NB4 (cell line): Measurements from ENCODE around the gene AKAP5.

ENCODE experiments used
- DNase-seq: peaks from one replicate; pipeline ENCODE4 v3.0.0; 2010; ENCODE audit warnings: low read depth
- H3K4me3 ChIP-seq: one replicate; pipeline ENCODE4 v1.5.1; 2011; ENCODE audit warnings: mild to moderate bottlenecking, low read depth, low read length, moderate library complexity
- MYC ChIP-seq: IDR thresholded peaks from 2 replicates; pipeline ENCODE4 v1.6.1; 2011; ENCODE audit warnings: low read depth, low read length
- POLR2A ChIP-seq: IDR thresholded peaks from 2 replicates; pipeline ENCODE4 v1.6.1; 2011; ENCODE audit warnings: mild to moderate bottlenecking; ENCODE audit not compliant: insufficient read length; ENCODE audit errors: extremely low read depth
- TF ChIP-seq, protein P1 (sequence below): IDR thresholded peaks from 2 replicates; pipeline ENCODE4 v1.6.1; 2011; ENCODE audit warnings: low read depth, low read length
- TF ChIP-seq, protein P2 (sequence below): IDR thresholded peaks from one replicate; pipeline ENCODE4 v1.5.1; 2012; ENCODE audit warnings: low read depth, low read length

The AKAP5 gene

DNA sequence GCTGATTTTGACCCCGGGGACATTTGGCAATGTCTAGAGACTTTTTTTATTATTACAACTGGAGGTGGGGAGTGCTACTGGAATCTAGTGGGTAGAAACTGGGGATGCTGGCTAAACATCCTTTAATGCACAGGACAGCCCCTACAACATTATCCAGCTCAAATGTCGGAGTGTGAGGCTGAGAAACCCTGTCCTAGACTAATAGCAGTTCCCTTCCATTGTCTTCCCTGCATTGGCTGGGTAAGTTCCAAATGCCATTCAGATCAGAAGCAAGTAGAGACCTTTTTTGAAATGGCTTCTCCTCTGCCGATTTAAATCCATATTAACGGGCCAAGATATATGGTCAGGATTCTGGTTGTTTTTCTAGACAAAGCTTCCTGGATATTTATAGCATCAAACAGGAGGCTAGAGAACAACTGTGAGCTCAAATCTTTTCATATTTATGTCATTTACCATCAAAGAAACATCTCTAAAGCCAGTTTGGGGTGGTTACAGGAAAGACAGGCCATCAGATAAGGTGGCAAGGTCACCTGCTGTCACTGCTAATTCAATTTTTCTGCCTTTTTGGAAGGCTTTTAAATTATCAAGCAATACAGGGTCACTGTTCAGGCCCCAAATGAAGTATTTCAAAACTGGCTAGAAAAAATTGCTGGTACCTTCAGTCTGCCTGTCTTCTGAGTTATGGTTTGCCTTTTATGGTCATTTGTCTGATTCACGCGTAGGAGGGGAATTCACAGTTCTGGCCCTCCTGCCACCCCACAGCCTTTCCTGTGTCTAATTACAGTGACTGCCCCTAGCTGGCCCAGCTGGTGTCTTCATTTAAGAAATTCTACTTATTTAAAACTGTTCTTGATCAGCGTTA, 20.1 kb upstream of the AKAP5 start:
- peak; percentile 73 for DNase-seq
- H3K4me3 ChIP-seq: no peak overlapping the region

DNA sequence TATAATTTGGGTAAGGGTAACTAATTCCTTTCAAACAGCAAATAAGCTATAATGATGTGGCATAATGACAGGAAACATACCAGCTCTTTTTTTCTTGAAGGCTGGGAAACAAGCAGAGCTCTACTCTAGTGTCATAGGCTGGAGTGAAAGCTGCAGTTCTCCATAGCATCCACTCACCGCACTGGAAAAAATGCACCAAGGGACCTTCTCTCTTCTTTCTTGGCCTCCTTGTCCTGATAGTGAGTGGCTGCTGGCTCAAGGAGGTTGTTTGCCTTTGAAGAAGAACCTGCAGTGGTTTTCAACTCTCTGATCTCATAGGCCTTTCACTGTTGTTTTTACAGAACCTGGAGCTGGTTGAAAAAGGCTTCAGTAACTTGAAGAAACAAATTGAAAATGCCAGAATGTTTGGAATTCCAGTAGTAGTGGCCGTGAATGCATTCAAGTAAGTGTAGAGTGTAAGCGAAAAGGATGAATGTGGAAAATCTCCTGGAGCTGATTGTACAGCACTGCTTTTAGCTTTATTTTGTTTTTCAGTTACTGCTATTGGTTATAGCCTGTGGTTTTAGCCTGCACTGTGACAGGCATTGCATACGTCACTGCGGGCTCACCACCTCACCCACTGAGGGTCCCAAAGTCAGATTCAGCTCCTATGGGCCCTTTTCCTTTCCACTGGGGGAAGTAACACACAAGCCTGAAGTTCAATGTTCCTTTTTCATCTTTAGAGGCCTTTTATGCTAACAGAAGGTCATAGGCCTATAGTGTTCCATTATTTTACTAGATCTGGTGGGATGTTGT, 17.2 kb upstream of the AKAP5 start:
- no peak overlapping the region for H3K4me3 ChIP-seq
- no peak for DNase-seq
- TF ChIP-seq MYC (no peak), POLR2A (no peak)
- TF ChIP-seq, protein P1, sequence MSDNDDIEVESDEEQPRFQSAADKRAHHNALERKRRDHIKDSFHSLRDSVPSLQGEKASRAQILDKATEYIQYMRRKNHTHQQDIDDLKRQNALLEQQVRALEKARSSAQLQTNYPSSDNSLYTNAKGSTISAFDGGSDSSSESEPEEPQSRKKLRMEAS: no peak
- TF ChIP-seq, protein P2, sequence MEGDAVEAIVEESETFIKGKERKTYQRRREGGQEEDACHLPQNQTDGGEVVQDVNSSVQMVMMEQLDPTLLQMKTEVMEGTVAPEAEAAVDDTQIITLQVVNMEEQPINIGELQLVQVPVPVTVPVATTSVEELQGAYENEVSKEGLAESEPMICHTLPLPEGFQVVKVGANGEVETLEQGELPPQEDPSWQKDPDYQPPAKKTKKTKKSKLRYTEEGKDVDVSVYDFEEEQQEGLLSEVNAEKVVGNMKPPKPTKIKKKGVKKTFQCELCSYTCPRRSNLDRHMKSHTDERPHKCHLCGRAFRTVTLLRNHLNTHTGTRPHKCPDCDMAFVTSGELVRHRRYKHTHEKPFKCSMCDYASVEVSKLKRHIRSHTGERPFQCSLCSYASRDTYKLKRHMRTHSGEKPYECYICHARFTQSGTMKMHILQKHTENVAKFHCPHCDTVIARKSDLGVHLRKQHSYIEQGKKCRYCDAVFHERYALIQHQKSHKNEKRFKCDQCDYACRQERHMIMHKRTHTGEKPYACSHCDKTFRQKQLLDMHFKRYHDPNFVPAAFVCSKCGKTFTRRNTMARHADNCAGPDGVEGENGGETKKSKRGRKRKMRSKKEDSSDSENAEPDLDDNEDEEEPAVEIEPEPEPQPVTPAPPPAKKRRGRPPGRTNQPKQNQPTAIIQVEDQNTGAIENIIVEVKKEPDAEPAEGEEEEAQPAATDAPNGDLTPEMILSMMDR: no peak

More for the DNA sequence above, 20.1 kb upstream of the AKAP5 start:
- no peak for TF ChIP-seq MYC
- no peak for TF ChIP-seq POLR2A
- TF ChIP-seq, protein P2: no peak
- TF ChIP-seq, protein P1: peak; percentile 27; the same call in 1 of the 2 replicates

DNA sequence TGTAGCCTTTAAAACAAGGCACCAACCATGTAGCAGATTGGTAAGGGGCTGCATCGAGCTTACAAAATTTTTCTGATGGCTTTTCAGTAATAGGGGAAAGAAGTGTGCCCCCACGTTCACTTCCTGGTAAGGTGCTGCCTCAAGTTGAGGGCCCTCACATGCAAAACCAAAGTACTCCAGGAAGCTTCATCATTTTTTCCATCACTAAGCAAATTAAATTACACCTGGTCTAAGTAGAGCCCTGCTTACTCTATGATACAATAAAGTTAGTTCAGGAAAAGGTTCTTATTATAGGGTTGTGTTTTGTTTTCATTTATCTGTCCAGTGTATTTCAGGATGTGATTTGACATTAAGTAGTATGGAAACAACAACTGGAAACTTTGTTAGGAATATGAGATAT, 15.0 kb upstream of the AKAP5 start:
- no peak overlapping the region for H3K4me3 ChIP-seq
- TF ChIP-seq POLR2A: no peak
- no peak for TF ChIP-seq MYC
- TF ChIP-seq, protein P1: no peak
- TF ChIP-seq, protein P2: no peak
- no peak for DNase-seq

DNA sequence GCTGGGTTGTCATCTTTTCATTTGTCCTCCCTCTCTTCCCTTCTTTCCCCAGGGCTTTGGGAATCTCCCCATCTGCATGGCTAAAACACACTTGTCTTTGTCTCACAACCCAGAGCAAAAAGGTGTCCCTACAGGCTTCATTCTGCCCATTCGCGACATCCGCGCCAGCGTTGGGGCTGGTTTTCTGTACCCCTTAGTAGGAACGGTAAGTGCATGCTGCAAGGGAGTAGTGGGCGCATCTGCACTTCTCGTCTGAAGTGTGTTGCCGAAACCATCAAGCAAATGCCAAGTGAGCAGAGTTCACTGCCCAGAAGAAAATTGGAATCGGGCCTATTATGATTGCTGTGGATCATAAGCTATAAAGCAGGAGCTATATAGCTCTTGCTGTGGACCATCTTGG, 10.6 kb upstream of the AKAP5 start:
- no peak overlapping the region for H3K4me3 ChIP-seq
- no peak for DNase-seq
- TF ChIP-seq, protein P2: no peak
- no peak for TF ChIP-seq POLR2A
- no peak for TF ChIP-seq MYC
- TF ChIP-seq, protein P1: no peak

DNA sequence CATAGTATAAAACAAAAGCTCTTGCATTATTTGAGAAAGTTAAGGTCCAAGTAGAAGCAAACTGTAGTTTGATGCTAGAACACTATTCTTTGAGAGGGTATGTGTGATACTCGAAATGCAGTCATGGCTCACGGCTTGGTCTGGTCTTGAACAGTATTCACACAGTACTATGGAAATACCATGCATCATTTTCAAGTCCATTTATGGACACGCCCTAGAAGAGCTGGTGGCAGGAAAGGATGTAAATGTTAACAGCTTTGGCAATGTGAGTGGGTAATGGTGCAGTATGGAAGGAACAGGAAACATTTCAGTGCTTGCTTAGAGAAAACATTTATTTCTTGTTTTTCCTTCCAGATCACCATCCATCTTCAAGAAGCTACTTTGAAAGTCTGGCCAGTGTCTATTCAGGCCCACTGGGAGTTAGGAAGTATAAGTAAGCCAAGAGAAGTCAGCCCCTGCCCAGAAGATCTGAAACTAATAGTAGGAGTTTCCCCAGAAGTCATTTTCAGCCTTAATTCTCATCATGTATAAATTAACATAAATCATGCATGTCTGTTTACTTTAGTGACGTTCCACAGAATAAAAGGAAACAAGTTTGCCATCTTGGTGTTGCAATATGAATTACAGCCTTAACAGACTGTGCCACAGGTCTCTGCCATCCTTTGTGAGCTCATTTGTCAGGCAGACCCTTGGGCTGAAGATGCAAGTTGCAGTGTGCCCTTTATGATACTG, 5.7 kb upstream of the AKAP5 start:
- TF ChIP-seq, protein P1: no peak
- TF ChIP-seq, protein P2: no peak
- TF ChIP-seq MYC: no peak
- TF ChIP-seq POLR2A: no peak
- DNase-seq: no peak
- H3K4me3 ChIP-seq: no peak overlapping the region
